Measurements from ENCODE around the gene CXCR1.

The CXCR1 gene

DNA sequence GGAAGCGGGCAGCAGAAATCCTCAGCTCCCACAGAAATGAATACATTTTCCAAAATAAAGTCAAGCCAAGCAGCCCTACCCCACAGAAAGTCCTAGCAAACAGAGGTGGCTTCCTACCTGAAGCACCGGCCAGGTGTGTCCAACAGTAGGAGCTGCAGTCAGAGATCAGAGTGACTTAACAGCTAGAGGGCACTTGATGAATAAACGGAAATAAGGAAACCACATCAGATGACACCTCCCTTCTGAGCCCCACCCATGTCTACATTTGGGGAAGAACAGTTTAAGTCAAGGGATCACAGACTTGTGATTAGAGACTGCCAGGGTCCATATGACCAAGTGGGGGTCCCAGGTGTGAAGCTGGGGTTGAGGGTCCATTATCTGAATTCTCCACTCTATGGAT, at the start of gene CXCR1:
Gene CXCR1 (minus strand): TSS at position 172 of the 400 bp plus-strand sequence. CDS start 1,751 bp downstream, outside the sequence.
- Histone ChIP-seq H3K4me3 (ENCODE audit: low read depth, low read length) (no peak within 1 kb of the TSS), H3K9ac (ENCODE audit: low read depth, low read length) (no peak within 1 kb of the TSS), H3K27me3 (ENCODE audit: control insufficient read depth, insufficient read depth, low read length) (no peaks in the 10 kb centered on the region), H3K9me3 (ENCODE audit: control insufficient read depth, insufficient read depth, low read length) (no peaks in the 10 kb centered on the region), H3K36me3 (ENCODE audit: control insufficient read depth, insufficient read depth, low read length) (no peaks in the 10 kb centered on the region), H3K4me1 (ENCODE audit: control insufficient read depth, insufficient read depth, low read length) (peaks cover 2% of the 10 kb centered on the region)

DNA sequence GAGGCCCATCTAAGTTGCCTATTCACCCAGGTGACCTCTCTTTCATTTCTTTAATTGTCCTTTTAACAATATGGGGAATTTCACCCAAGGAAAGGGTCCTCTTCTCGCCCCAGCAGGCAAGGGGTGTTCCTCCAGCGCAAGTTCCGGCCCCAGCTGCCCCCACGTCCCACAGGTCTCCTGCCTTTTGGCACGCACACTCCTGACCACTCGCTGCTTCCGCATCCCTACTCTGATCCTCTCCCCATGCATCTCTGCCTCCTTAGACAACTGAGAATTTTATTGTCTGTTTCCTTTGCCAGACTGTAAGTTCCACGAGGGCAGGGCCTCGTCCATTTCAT, 49.5 kb upstream of the CXCR1 start:
- Histone ChIP-seq H3K9ac (ENCODE audit: low read depth, low read length) (peak overlapping the region; percentile 28), H3K36me3 (ENCODE audit: control insufficient read depth, insufficient read depth, low read length) (no peaks in the 10 kb centered on the region), H3K4me1 (ENCODE audit: control insufficient read depth, insufficient read depth, low read length) (peaks cover 11% of the 10 kb centered on the region), H3K9me3 (ENCODE audit: control insufficient read depth, insufficient read depth, low read length) (no peaks in the 10 kb centered on the region), H3K4me3 (ENCODE audit: low read depth, low read length) (peak overlapping the region; percentile 90), H3K27me3 (ENCODE audit: control insufficient read depth, insufficient read depth, low read length) (no peaks in the 10 kb centered on the region)

DNA sequence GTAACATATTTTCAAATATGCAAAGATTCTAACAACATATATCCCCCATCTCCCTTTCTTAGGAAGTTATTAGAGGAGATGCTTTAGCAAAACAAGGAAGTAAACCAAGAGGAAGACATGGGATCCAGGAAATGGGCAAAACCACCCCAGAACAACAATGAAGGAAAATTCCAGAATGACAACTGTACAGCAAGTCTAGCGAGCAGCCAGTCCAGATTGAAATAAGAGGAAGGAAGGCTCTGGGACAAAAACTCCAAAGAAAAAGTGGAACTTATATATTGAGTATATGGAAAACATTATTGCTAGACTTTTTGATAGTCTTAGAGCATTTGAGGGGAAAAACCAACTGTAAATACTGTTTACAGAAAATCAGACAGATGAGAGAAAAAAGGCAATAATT, 47.4 kb upstream of the CXCR1 start:
- Histone ChIP-seq H3K9me3 (ENCODE audit: control insufficient read depth, insufficient read depth, low read length) (no peaks in the 10 kb centered on the region), H3K9ac (ENCODE audit: low read depth, low read length) (no peak overlapping the region), H3K4me1 (ENCODE audit: control insufficient read depth, insufficient read depth, low read length) (peaks cover 9% of the 10 kb centered on the region), H3K4me3 (ENCODE audit: low read depth, low read length) (no peak overlapping the region), H3K36me3 (ENCODE audit: control insufficient read depth, insufficient read depth, low read length) (no peaks in the 10 kb centered on the region), H3K27me3 (ENCODE audit: control insufficient read depth, insufficient read depth, low read length) (no peaks in the 10 kb centered on the region)

DNA sequence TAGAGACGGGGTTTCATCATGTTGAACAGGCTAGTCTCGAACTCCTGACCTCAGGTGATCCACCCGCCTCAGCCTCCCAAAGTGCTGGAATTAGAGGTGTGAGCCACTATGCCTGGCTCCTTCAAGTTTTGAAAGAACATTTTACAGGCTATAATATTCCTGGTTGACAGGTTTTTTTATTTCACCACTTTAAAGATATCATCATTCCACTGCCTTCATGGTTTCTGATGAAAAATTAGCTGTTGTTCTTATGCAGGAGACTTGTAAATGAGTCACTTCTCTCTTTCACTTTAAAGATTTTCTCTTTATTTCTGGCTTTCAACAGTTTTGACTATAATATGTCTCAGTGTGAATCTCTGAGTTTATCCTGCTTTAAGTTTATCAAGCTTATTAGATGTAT, 42.3 kb upstream of the CXCR1 start:
- H3K36me3 ChIP-seq (ENCODE audit: control insufficient read depth, insufficient read depth, low read length) = no peaks in the 10 kb centered on the region
- no peaks in the 10 kb centered on the region for H3K9me3 ChIP-seq (ENCODE audit: control insufficient read depth, insufficient read depth, low read length)
- H3K9ac ChIP-seq (ENCODE audit: low read depth, low read length) = no peak overlapping the region
- no peaks in the 10 kb centered on the region for H3K4me1 ChIP-seq (ENCODE audit: control insufficient read depth, insufficient read depth, low read length)
- no peak overlapping the region for H3K4me3 ChIP-seq (ENCODE audit: low read depth, low read length)
- H3K27me3 ChIP-seq (ENCODE audit: control insufficient read depth, insufficient read depth, low read length) = no peaks in the 10 kb centered on the region

DNA sequence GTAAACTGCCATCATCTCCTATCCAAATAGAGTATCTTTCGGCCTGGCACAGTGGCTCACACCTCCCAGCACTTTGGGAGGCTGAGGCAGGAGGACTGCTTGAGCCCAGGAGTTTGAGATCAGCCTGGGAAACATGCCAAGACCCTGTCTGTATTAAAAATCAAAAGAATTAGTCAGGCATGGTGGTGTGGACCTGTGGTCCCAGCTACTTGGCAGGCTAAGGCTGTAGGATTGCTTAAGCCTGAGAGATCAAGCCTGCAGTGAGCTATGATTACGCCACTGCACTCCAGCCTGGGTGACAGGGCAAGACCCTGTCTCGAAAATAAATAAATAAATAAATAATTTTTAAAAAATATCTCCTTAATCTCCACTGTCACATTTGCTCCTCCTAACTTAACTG, 35.5 kb upstream of the CXCR1 start:
- no peak overlapping the region for H3K9ac ChIP-seq (ENCODE audit: low read depth, low read length)
- no peaks in the 10 kb centered on the region for H3K4me1 ChIP-seq (ENCODE audit: control insufficient read depth, insufficient read depth, low read length)
- no peaks in the 10 kb centered on the region for H3K9me3 ChIP-seq (ENCODE audit: control insufficient read depth, insufficient read depth, low read length)
- H3K36me3 ChIP-seq (ENCODE audit: control insufficient read depth, insufficient read depth, low read length) = no peaks in the 10 kb centered on the region
- no peaks in the 10 kb centered on the region for H3K27me3 ChIP-seq (ENCODE audit: control insufficient read depth, insufficient read depth, low read length)
- no peak overlapping the region for H3K4me3 ChIP-seq (ENCODE audit: low read depth, low read length)

DNA sequence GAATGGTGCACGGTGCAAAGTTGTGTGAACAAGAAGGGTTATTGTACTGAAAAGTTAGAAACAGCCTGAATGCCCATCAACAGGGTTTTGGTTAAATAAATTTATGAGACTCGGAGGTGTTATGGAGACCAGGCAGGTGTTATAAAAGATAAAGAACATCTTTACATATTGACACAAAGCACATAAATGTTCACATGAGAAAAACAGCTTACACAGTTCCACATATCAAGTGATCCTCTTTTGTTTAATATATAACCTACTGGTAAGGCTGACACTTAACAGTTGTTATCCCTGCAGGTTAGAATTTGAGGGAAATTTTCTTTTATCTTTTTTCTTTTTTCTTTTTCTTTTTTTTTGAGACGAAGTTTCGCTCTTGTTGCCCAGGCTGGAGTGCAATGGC, 30.2 kb upstream of the CXCR1 start:
- Histone ChIP-seq H3K9me3 (ENCODE audit: control insufficient read depth, insufficient read depth, low read length) (no peaks in the 10 kb centered on the region), H3K4me3 (ENCODE audit: low read depth, low read length) (no peak overlapping the region), H3K4me1 (ENCODE audit: control insufficient read depth, insufficient read depth, low read length) (peaks cover 3% of the 10 kb centered on the region), H3K9ac (ENCODE audit: low read depth, low read length) (no peak overlapping the region), H3K27me3 (ENCODE audit: control insufficient read depth, insufficient read depth, low read length) (no peaks in the 10 kb centered on the region), H3K36me3 (ENCODE audit: control insufficient read depth, insufficient read depth, low read length) (no peaks in the 10 kb centered on the region)

DNA sequence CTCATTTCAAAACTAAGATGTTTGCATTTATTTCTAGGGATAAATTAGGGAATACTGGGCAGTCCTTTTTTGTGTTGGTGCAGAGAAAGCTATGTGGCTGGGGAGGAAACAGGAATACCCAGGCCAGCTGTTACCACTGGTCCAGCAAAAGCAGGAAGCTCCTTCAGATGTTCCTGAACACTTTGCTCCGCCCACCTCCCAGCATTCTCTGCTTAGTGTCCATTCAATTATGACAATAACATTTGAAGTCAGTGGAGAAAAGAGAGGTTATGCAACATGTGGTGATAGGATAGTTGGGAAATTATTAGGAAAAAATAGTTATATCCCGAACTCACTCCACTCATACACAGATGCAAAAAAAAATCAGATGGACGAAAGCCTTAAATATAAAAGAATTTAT, 28.1 kb upstream of the CXCR1 start:
- H3K4me3 ChIP-seq (ENCODE audit: low read depth, low read length) = no peak overlapping the region
- no peaks in the 10 kb centered on the region for H3K9me3 ChIP-seq (ENCODE audit: control insufficient read depth, insufficient read depth, low read length)
- H3K9ac ChIP-seq (ENCODE audit: low read depth, low read length) = no peak overlapping the region
- peaks cover 3% of the 10 kb centered on the region for H3K4me1 ChIP-seq (ENCODE audit: control insufficient read depth, insufficient read depth, low read length)
- no peaks in the 10 kb centered on the region for H3K27me3 ChIP-seq (ENCODE audit: control insufficient read depth, insufficient read depth, low read length)
- no peaks in the 10 kb centered on the region for H3K36me3 ChIP-seq (ENCODE audit: control insufficient read depth, insufficient read depth, low read length)

DNA sequence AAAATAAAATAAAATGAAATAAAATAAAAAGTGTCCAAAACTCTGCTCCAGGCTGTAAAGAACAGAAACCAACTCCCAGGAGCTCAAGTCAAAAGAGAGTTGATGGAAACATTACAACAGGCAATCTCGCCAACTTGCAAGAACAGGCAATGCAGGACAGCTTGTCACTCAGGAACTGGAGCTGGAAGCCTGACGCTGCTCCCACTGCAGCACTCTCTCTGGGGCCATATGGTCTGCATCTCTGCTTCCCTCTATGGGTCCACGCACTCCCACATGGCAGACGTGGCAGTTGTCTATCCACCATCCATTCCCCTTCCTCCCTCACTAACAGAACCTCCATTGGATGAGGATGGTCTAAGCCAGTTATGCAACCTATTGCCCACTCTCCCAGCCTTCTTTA, 26.9 kb upstream of the CXCR1 start:
- no peaks in the 10 kb centered on the region for H3K27me3 ChIP-seq (ENCODE audit: control insufficient read depth, insufficient read depth, low read length)
- H3K4me1 ChIP-seq (ENCODE audit: control insufficient read depth, insufficient read depth, low read length) = peaks cover 3% of the 10 kb centered on the region
- H3K4me3 ChIP-seq (ENCODE audit: low read depth, low read length) = no peak overlapping the region
- no peaks in the 10 kb centered on the region for H3K36me3 ChIP-seq (ENCODE audit: control insufficient read depth, insufficient read depth, low read length)
- no peak overlapping the region for H3K9ac ChIP-seq (ENCODE audit: low read depth, low read length)
- H3K9me3 ChIP-seq (ENCODE audit: control insufficient read depth, insufficient read depth, low read length) = no peaks in the 10 kb centered on the region

DNA sequence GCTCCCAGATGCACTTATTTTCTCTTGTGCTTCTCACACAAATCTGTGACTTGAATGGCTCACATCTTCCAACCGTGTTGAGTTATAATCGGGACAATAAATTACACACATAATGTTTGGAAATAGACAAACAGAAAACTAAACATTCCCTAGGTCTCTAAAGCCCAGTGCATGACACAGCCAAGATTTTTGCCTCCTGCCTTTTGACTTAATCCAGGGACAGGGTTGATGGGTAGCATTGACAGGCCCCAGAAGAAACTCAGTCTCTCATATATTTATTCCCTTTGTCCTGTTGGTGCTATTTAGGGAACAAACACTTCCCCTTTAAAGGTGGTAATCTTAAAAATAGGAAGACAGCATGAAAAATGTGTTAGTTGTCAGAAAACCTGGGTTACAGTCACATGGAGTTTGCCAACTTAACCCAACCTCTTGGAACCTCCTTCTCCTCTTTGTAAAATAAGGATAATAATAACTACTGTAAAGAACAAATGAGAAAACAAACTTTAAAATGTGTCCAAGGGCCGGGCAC, 26.2 kb upstream of the CXCR1 start:
- no peak overlapping the region for H3K4me3 ChIP-seq (ENCODE audit: low read depth, low read length)
- peaks cover 3% of the 10 kb centered on the region for H3K4me1 ChIP-seq (ENCODE audit: control insufficient read depth, insufficient read depth, low read length)
- H3K9ac ChIP-seq (ENCODE audit: low read depth, low read length) = no peak overlapping the region

DNA sequence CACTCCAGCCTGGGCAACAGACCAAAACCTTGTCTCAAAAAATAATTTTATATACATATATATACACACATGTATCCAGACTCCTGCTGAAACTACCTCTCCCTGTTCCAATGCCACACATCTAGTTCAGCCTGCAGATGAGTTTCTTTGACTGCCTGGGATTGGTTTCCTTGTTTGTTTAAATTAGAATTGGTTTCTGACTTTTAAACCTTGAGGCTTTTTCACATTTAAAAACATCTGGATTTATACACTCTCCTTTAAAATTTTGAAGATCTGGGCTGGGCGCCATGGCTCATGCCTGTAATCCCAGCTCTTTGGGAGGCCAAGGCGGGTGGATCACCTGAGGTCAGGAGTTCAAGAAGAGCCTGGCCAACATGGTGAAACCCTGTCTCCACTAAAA, 21.8 kb upstream of the CXCR1 start:
- Histone ChIP-seq H3K9ac (ENCODE audit: low read depth, low read length) (no peak overlapping the region), H3K27me3 (ENCODE audit: control insufficient read depth, insufficient read depth, low read length) (no peaks in the 10 kb centered on the region), H3K36me3 (ENCODE audit: control insufficient read depth, insufficient read depth, low read length) (no peaks in the 10 kb centered on the region), H3K9me3 (ENCODE audit: control insufficient read depth, insufficient read depth, low read length) (no peaks in the 10 kb centered on the region), H3K4me3 (ENCODE audit: low read depth, low read length) (no peak overlapping the region), H3K4me1 (ENCODE audit: control insufficient read depth, insufficient read depth, low read length) (peaks cover 3% of the 10 kb centered on the region)

More for the DNA sequence above, 26.2 kb upstream of the CXCR1 start:
- Histone ChIP-seq H3K36me3 (ENCODE audit: control insufficient read depth, insufficient read depth, low read length) (no peaks in the 10 kb centered on the region), H3K9me3 (ENCODE audit: control insufficient read depth, insufficient read depth, low read length) (no peaks in the 10 kb centered on the region), H3K27me3 (ENCODE audit: control insufficient read depth, insufficient read depth, low read length) (no peaks in the 10 kb centered on the region)

DNA sequence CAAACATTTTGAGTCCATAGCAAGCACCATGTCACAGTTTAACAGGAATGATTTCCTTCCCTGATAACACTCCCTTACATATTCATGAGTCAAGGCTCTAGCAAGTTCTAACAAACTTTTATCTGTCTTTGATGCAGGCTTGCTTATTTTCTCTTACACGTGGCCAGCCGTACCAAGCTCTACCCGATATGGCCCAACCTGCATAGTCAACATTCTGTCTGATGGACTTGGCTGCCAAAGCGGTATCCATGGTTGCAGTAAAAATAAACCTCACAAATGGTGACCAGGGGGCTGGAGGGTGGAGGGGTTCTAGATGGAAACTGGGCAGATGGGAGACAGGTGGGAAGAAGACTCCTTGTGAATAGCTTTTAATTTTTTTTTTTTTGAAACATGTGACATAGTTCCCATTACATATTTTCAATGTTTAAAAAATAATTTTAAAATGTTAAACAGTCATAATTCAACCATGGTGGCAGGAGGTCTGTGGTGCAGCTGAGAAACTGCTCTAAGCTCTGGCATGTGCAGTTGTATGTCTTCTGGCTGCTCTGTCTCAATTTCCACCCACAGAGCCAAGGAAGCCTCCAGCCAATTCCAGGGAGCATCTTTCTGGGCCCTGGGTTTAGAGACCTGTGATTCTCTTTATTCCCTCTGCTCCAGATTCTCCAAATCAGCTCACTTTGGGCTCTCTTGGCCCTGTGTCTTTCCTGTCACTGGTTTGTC, 20.7 kb upstream of the CXCR1 start:
- H3K9me3 ChIP-seq (ENCODE audit: control insufficient read depth, insufficient read depth, low read length) = no peaks in the 10 kb centered on the region
- no peak overlapping the region for H3K9ac ChIP-seq (ENCODE audit: low read depth, low read length)
- H3K36me3 ChIP-seq (ENCODE audit: control insufficient read depth, insufficient read depth, low read length) = no peaks in the 10 kb centered on the region
- H3K27me3 ChIP-seq (ENCODE audit: control insufficient read depth, insufficient read depth, low read length) = no peaks in the 10 kb centered on the region
- H3K4me1 ChIP-seq (ENCODE audit: control insufficient read depth, insufficient read depth, low read length) = no peaks in the 10 kb centered on the region
- no peak overlapping the region for H3K4me3 ChIP-seq (ENCODE audit: low read depth, low read length)

DNA sequence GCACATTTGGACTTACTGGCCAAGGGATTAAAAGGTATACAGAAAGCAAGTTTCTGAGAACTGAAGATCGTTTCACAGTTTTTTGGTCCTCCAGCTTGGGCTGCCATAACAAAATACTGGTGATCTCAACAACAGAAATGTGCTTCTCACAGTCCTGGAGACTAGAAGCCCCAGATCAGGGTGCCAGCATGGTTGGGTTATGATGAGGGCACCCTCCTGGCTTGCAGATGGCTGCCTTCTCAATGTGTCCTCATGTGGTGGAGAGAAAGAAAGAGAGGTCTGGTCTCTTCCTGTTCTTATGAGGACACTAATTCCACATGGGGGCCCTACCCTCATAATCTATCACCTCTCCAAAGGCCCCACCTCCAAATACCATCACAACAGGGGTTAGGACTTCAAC, 20.1 kb upstream of the CXCR1 start:
- no peaks in the 10 kb centered on the region for H3K36me3 ChIP-seq (ENCODE audit: control insufficient read depth, insufficient read depth, low read length)
- H3K4me3 ChIP-seq (ENCODE audit: low read depth, low read length) = no peak overlapping the region
- no peaks in the 10 kb centered on the region for H3K27me3 ChIP-seq (ENCODE audit: control insufficient read depth, insufficient read depth, low read length)
- no peaks in the 10 kb centered on the region for H3K4me1 ChIP-seq (ENCODE audit: control insufficient read depth, insufficient read depth, low read length)
- no peak overlapping the region for H3K9ac ChIP-seq (ENCODE audit: low read depth, low read length)
- H3K9me3 ChIP-seq (ENCODE audit: control insufficient read depth, insufficient read depth, low read length) = no peaks in the 10 kb centered on the region
